MM.1S (cell line): ENCODE measurements around the gene WNT4.

Source experiments
- CTCF ChIP-seq: fragments of 300-600 bp; sonication (generic); IDR thresholded peaks from 2 replicates; pipeline ENCODE4 v1.5.1; 2016; ENCODE audit warnings: antibody characterized with exemption, low read length, mixed read lengths
- EZH2 ChIP-seq: fragments of 300-600 bp; sonication (generic); optimal IDR thresholded peaks from 2 replicates; pipeline ENCODE3; 2017; ENCODE audit warnings: low read depth, mild to moderate bottlenecking, antibody characterized with exemption, low read length, mixed read lengths
- EZH2phosphoT487 ChIP-seq: fragments of 300-600 bp; sonication (generic); IDR thresholded peaks from 2 replicates; pipeline ENCODE4 v1.6.1; 2018; ENCODE audit warnings: antibody characterized with exemption, low read length

GRCh38 chr1:22101995-22102394 is 40.9 kb downstream of the WNT4 start:
- TF ChIP-seq CTCF (no peak), EZH2phosphoT487 (no peak), EZH2 (no peak)
